IPS-18c (cell line): ENCODE results near the gene POU2AF3.
"Not testable (repeated sequence)": the region's sequence is repeated elsewhere in the genome, so short reads cannot be mapped to it uniquely, and the experiment has no call there.

Experiments used
- H3K4me3 ChIP-seq: 2 replicates; pipeline ENCODE4 v1.7.0; 2013; ENCODE audit warnings: low read depth, mild to moderate bottlenecking, low read length, moderate library complexity; ENCODE audit not compliant: insufficient read depth
- H3K9me3 ChIP-seq: one replicate; pipeline ENCODE4 v1.6.1; 2013; ENCODE audit warnings: mild to moderate bottlenecking, low read length, moderate library complexity; ENCODE audit not compliant: control insufficient read depth, insufficient read depth

Gene POU2AF3

GRCh38 chr11:111298413-111299100 lies at the start of gene POU2AF3:
POU2AF3 (plus strand) TSS chr11:111298546; CDS start chr11:111298582, 36 bp downstream.
- Histone ChIP-seq H3K4me3 (peak within 1 kb of the TSS; percentile 86), H3K9me3 (no peaks in the 10 kb centered on the region)

GRCh38 chr11:111250936-111251335 lies 47.4 kb upstream of the POU2AF3 start:
- Histone ChIP-seq H3K4me3 (no peak overlapping the region), H3K9me3 (no peaks in the 10 kb centered on the region)

- no peak overlapping the region for H3K4me3 ChIP-seq
- H3K9me3 ChIP-seq = no peaks in the 10 kb centered on the region
Measured at GRCh38 chr11:111253131-111253530, 45.2 kb upstream of the POU2AF3 start.

- Histone ChIP-seq H3K9me3 (no peaks in the 10 kb centered on the region), H3K4me3 (no peak overlapping the region)
Measured at GRCh38 chr11:111253630-111254029, 44.7 kb upstream of the POU2AF3 start.

GRCh38 chr11:111258046-111258445 lies 40.3 kb upstream of the POU2AF3 start:
- no peaks in the 10 kb centered on the region for H3K9me3 ChIP-seq
- H3K4me3 ChIP-seq = no peak overlapping the region

GRCh38 chr11:111259896-111260295 lies 38.5 kb upstream of the POU2AF3 start:
- no peak overlapping the region for H3K4me3 ChIP-seq
- no peaks in the 10 kb centered on the region for H3K9me3 ChIP-seq

GRCh38 chr11:111260811-111261210 lies 37.5 kb upstream of the POU2AF3 start:
- no peaks in the 10 kb centered on the region for H3K9me3 ChIP-seq

GRCh38 chr11:111264646-111265045 lies 33.7 kb upstream of the POU2AF3 start:
- Histone ChIP-seq H3K9me3 (no peaks in the 10 kb centered on the region), H3K4me3 (no peak overlapping the region)

More at GRCh38 chr11:111260811-111261210, 37.5 kb upstream of the POU2AF3 start:
- no peak overlapping the region for H3K4me3 ChIP-seq

- H3K9me3 ChIP-seq = no peaks in the 10 kb centered on the region
- no peak overlapping the region for H3K4me3 ChIP-seq
Measured at GRCh38 chr11:111265421-111265820, 32.9 kb upstream of the POU2AF3 start.

- H3K4me3 ChIP-seq, H3K9me3 ChIP-seq: not testable (repeated sequence)
Measured at GRCh38 chr11:111268303-111268702, 30.0 kb upstream of the POU2AF3 start.

- H3K4me3 ChIP-seq = no peak overlapping the region
- no peaks in the 10 kb centered on the region for H3K9me3 ChIP-seq
Measured at GRCh38 chr11:111269146-111269868, 29.0 kb upstream of the POU2AF3 start.

- Histone ChIP-seq H3K9me3 (no peaks in the 10 kb centered on the region), H3K4me3 (no peak overlapping the region)
Measured at GRCh38 chr11:111272420-111272819, 25.9 kb upstream of the POU2AF3 start.

GRCh38 chr11:111282562-111283075 lies 15.7 kb upstream of the POU2AF3 start:
- no peaks in the 10 kb centered on the region for H3K9me3 ChIP-seq
- H3K4me3 ChIP-seq = no peak overlapping the region

- no peak overlapping the region for H3K4me3 ChIP-seq
- H3K9me3 ChIP-seq = no peaks in the 10 kb centered on the region
Measured at GRCh38 chr11:111283945-111284481, 14.3 kb upstream of the POU2AF3 start.

- Histone ChIP-seq H3K4me3 (no peak overlapping the region), H3K9me3 (no peaks in the 10 kb centered on the region)
Measured at GRCh38 chr11:111285189-111286091, 12.9 kb upstream of the POU2AF3 start.

- Histone ChIP-seq H3K4me3 (no peak overlapping the region), H3K9me3 (no peaks in the 10 kb centered on the region)
Measured at GRCh38 chr11:111291764-111292163, 6.6 kb upstream of the POU2AF3 start.

GRCh38 chr11:111292408-111292807 lies 5.9 kb upstream of the POU2AF3 start:
- not testable (repeated sequence) for H3K4me3 ChIP-seq, H3K9me3 ChIP-seq
